Fibroblast of lung (primary cell): ENCODE measurements around the gene SKIC8. TPM values are rescaled to one million over a fixed set of nuclear protein-coding genes. Genes with fewer than 3 reads are reported as not detected.

Source experiments
- DNase-seq, 2 donors: peaks; one replicate each; pipeline versions ENCODE4 v3.0.0 to v3.0.0-alpha.2; 2010; ENCODE audit warnings: low read depth in 2 of 2
- H2AFZ ChIP-seq: 2 replicates; pipeline ENCODE4 v1.5.1; 2012; ENCODE audit warnings: low read length, control low read depth, inconsistent platforms
- H3K27ac ChIP-seq: 2 replicates; pipeline ENCODE4 v1.5.1; 2011; ENCODE audit warnings: low read length, control low read depth; ENCODE audit not compliant: insufficient read depth
- H3K27me3 ChIP-seq: 2 replicates; pipeline ENCODE4 v1.5.1; 2011; ENCODE audit warnings: mild to moderate bottlenecking, low read length; ENCODE audit not compliant: control insufficient read depth, insufficient read depth
- H3K36me3 ChIP-seq: 2 replicates; pipeline ENCODE4 v1.5.1; 2011; ENCODE audit warnings: low read length; ENCODE audit not compliant: control insufficient read depth, insufficient read depth
- H3K4me1 ChIP-seq: 2 replicates; pipeline ENCODE4 v1.5.1; 2011; ENCODE audit warnings: low read length; ENCODE audit not compliant: control insufficient read depth, insufficient read depth; ENCODE audit errors: extremely low read depth
- H3K4me2 ChIP-seq: 2 replicates; pipeline ENCODE4 v1.5.1; 2011; ENCODE audit warnings: low read length, control low read depth; ENCODE audit not compliant: insufficient read depth; ENCODE audit errors: extremely low read depth
- H3K4me3 ChIP-seq, 4 experiments: fragments of 200-600 bp in 1 of 4; sonication (generic) in 1 of 4; replicated peaks in 1 of 4; 2 replicates each; pipeline ENCODE4 v1.5.1; 2011 to 2016; ENCODE audit warnings: low read length in 4 of 4, low read depth in 3 of 4, mild to moderate bottlenecking in 3 of 4, control low read depth in 2 of 4, inconsistent platforms in 1 of 4, mixed read lengths in 1 of 4; ENCODE audit not compliant: insufficient read depth in 1 of 4; ENCODE audit errors: control extremely low read depth in 1 of 4
- H3K79me2 ChIP-seq: 2 replicates; pipeline ENCODE4 v1.5.1; 2012; ENCODE audit warnings: mild to moderate bottlenecking, low read length, inconsistent platforms; ENCODE audit not compliant: control insufficient read depth, insufficient read depth
- H3K9ac ChIP-seq: 2 replicates; pipeline ENCODE4 v1.5.1; 2011; ENCODE audit warnings: mild to moderate bottlenecking, low read length, control low read depth; ENCODE audit not compliant: insufficient read depth
- H3K9me3 ChIP-seq: 2 replicates; pipeline ENCODE4 v1.5.1; 2012; ENCODE audit warnings: low read depth, low read length; ENCODE audit not compliant: control insufficient read depth, insufficient read depth
- H4K20me1 ChIP-seq: 2 replicates; pipeline ENCODE4 v1.5.1; 2011; ENCODE audit warnings: low read length; ENCODE audit not compliant: control insufficient read depth, insufficient read depth; ENCODE audit errors: extremely low read depth
- EZH2 ChIP-seq: IDR thresholded peaks from 2 replicates; pipeline ENCODE4 v1.5.1; 2012; ENCODE audit warnings: low read length, control low read depth, mild to moderate bottlenecking; ENCODE audit errors: missing control alignments
- polyA plus RNA-seq, 2 donors: library from polyadenylated mRNA; depleted of rRNA in 1 of 2; stranded (reverse) in 1 of 2; unstranded in 1 of 2; fragments of >200 nt; gene quantifications; 2 replicates each; pipeline ENCODE4 v1.2.1, GENCODE V29; 2011 to 2012; ENCODE audit warnings: missing spikeins in 1 of 2
- total RNA-seq: library from RNA; depleted of rRNA; stranded (reverse); fragments of >200 nt; gene quantifications from 2 replicates; pipeline ENCODE4 v1.2.1, GENCODE V29; 2014
- TF ChIP-seq, protein P1 (sequence below), 2 donors: IDR thresholded peaks in 1 of 2; conservative IDR thresholded peaks in 1 of 2; 1 replicate in 1 of 2; 2 replicates in 1 of 2; pipeline ENCODE4 v1.5.1; 2011 to 2012; ENCODE audit warnings: low read length in 2 of 2, control low read depth in 1 of 2, inconsistent platforms in 1 of 2, low read depth in 1 of 2, mild to moderate bottlenecking in 1 of 2

Gene SKIC8
- total and polyA plus RNA-seq, 2 donors (not counting 1 experiment from before 2014, with no cell fraction given): 47.1 to 82.2 TPM

DNA sequence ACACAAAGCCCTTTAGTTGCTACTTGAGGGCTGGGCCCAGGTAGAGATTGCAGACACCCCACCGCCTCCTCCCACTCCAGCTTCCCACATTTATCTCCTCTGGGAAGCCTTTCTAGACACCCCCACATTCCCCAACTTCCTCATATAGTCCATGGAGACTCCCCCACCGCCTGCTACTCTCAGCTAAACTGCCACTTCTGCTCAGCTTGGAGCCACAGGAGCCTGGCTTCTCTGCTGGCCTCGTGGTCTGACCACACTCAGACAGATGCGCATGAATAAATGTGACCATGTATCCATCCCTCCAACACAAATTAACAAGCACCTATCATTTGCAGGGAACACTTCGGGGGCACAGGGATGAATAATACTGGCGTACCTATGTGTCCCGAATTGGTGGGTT is 54.5 kb downstream of the SKIC8 start:
- no peaks in the 10 kb centered on the region for H3K27me3 ChIP-seq

DNA sequence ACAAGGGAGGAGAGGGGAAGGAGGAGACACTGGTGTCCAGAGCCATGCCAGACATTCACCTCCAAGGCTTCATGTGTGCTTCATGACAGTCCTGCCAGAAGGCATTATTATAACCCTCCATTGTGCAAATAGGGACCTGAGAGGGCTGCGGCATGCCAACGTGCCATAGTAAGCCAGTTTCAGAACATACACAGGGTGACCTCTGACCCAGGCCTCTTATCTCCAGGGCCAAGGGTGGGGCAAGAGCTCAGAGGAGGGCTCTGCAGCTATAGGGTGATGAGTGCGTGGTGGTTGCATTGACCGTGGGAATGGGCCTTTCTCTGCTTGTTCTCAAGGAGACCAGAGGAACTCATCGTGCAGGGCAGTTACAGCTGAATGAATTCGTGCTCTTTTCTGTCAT is 55.3 kb downstream of the SKIC8 start:
- no peak overlapping the region for H3K4me2 ChIP-seq
- H3K79me2 ChIP-seq: no peaks in the 10 kb centered on the region
- H3K9me3 ChIP-seq: no peaks in the 10 kb centered on the region
- H3K27me3 ChIP-seq: no peaks in the 10 kb centered on the region
- no peak for DNase-seq
- H3K4me1 ChIP-seq: no peaks in the 10 kb centered on the region
- no peak overlapping the region for H3K9ac ChIP-seq
- H4K20me1 ChIP-seq: no peaks in the 10 kb centered on the region
- H3K27ac ChIP-seq: no peak overlapping the region
- TF ChIP-seq, protein P1, sequence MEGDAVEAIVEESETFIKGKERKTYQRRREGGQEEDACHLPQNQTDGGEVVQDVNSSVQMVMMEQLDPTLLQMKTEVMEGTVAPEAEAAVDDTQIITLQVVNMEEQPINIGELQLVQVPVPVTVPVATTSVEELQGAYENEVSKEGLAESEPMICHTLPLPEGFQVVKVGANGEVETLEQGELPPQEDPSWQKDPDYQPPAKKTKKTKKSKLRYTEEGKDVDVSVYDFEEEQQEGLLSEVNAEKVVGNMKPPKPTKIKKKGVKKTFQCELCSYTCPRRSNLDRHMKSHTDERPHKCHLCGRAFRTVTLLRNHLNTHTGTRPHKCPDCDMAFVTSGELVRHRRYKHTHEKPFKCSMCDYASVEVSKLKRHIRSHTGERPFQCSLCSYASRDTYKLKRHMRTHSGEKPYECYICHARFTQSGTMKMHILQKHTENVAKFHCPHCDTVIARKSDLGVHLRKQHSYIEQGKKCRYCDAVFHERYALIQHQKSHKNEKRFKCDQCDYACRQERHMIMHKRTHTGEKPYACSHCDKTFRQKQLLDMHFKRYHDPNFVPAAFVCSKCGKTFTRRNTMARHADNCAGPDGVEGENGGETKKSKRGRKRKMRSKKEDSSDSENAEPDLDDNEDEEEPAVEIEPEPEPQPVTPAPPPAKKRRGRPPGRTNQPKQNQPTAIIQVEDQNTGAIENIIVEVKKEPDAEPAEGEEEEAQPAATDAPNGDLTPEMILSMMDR (conservative IDR thresholded peaks at IDR 0.05 in 1 of 2, IDR thresholded peaks at IDR 0.05 in 1 of 2; ENCODE audit: low read depth in 1 of 2, low read length in 2 of 2): no peak
- TF ChIP-seq EZH2: no peak
- no peak overlapping the region for H3K4me3 ChIP-seq
- H2AFZ ChIP-seq: no peak overlapping the region
- no peaks in the 10 kb centered on the region for H3K36me3 ChIP-seq

More for the DNA sequence above, 54.5 kb downstream of the SKIC8 start:
- TF ChIP-seq EZH2: no peak
- TF ChIP-seq, protein P1 (conservative IDR thresholded peaks at IDR 0.05 in 1 of 2, IDR thresholded peaks at IDR 0.05 in 1 of 2; ENCODE audit: low read depth in 1 of 2, low read length in 2 of 2): no peak
- no peaks in the 10 kb centered on the region for H3K79me2 ChIP-seq
- no peak overlapping the region for H3K4me3 ChIP-seq
- DNase-seq: no peak
- no peak overlapping the region for H3K27ac ChIP-seq
- no peaks in the 10 kb centered on the region for H4K20me1 ChIP-seq
- no peak overlapping the region for H3K4me2 ChIP-seq
- H3K9me3 ChIP-seq: no peaks in the 10 kb centered on the region
- H3K36me3 ChIP-seq: no peaks in the 10 kb centered on the region
- no peak overlapping the region for H3K9ac ChIP-seq
- no peaks in the 10 kb centered on the region for H3K4me1 ChIP-seq
- H2AFZ ChIP-seq: no peak overlapping the region

DNA sequence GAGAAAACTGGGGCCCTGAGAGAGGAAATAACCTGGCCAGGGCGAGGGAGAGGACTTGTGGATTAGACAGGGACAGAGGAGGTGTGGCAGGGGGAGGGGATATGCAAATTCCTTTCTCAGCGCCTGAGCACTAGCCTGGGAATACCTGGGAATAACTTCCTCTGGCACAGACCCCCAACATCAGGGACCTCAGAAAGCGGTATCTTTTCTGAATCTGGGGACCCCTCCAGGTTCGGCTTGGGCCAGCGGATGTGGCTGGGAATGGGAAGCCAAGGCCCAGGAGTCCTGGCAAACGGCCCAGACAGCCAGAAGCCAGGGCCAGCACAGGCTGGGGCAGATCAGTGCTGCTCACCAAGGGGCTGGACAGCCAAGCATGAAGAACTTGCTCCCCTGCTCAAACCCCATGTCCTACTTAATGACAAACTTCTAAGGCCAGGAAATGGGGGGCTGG is 55.9 kb downstream of the SKIC8 start:
- Histone ChIP-seq H3K4me3 (no peak overlapping the region), H3K4me1 (no peaks in the 10 kb centered on the region), H3K27me3 (no peaks in the 10 kb centered on the region), H3K9me3 (no peaks in the 10 kb centered on the region), H3K79me2 (no peaks in the 10 kb centered on the region), H3K4me2 (no peak overlapping the region), H3K36me3 (no peaks in the 10 kb centered on the region), H3K27ac (no peak overlapping the region), H3K9ac (no peak overlapping the region), H4K20me1 (no peaks in the 10 kb centered on the region), H2AFZ (no peak overlapping the region)
- TF ChIP-seq, protein P1 (conservative IDR thresholded peaks at IDR 0.05 in 1 of 2, IDR thresholded peaks at IDR 0.05 in 1 of 2; ENCODE audit: low read depth in 1 of 2, low read length in 2 of 2): no peak
- TF ChIP-seq EZH2: no peak
- peak; percentile 54 to 57 for DNase-seq
